Right atrium auricular region (tissue), 2 donors: Measurements from ENCODE around the gene TRUB1. TPM values are rescaled to one million over a fixed set of nuclear protein-coding genes. Genes with fewer than 3 reads are reported as not detected.
"Not testable (repeated sequence)": the region's sequence is repeated elsewhere in the genome, so short reads cannot be mapped to it uniquely, and the experiment has no call there.

ENCODE experiments used
- DNase-seq: peaks from one replicate; pipeline ENCODE4 v3.0.0-alpha.2; 2019; ENCODE audit warnings: low spot score
- H3K27ac ChIP-seq, 2 donors: fragments of 200-600 bp; sonication (generic); 1 replicate in 1 of 2; 2 replicates in 1 of 2; pipeline ENCODE4 v1.5.1; 2016 to 2019
- H3K27me3 ChIP-seq, 2 donors: fragments of 200-600 bp; sonication (generic); one replicate each; pipeline versions ENCODE4 v1.5.1 to v1.6.0; 2017 to 2019
- H3K36me3 ChIP-seq: fragments of 200-600 bp; sonication (generic); one replicate; pipeline ENCODE4 v1.5.1; 2016
- H3K4me1 ChIP-seq, 2 donors: fragments of 200-600 bp; sonication (generic); one replicate each; pipeline versions ENCODE4 v1.5.1 to v1.6.0; 2017 to 2019
- H3K4me3 ChIP-seq, 2 donors: fragments of 200-600 bp; sonication (generic); 1 replicate in 1 of 2; 2 replicates in 1 of 2; pipeline ENCODE4 v1.5.1; 2017 to 2019; ENCODE audit warnings: mild to moderate bottlenecking in 1 of 2, moderate library complexity in 1 of 2
- H3K9me3 ChIP-seq, 2 donors: fragments of 200-600 bp; sonication (generic); one replicate each; pipeline ENCODE4 v1.5.1; 2019
- total RNA-seq, 2 donors: library from RNA; depleted of rRNA; stranded (reverse); fragments of >200 nt; gene quantifications; one replicate each; pipeline ENCODE4 v1.1.0, GENCODE V29; 2016
- TF ChIP-seq, protein P1 (sequence below), 2 donors: fragments of 200-600 bp; sonication (generic); IDR thresholded peaks; one replicate each; pipeline ENCODE4 v1.5.1; 2019; ENCODE audit warnings: antibody characterized with exemption in 2 of 2

The TRUB1 gene
- total RNA-seq, 2 donors from 2014 or later, result 15.3 to 22.9 TPM

DNA sequence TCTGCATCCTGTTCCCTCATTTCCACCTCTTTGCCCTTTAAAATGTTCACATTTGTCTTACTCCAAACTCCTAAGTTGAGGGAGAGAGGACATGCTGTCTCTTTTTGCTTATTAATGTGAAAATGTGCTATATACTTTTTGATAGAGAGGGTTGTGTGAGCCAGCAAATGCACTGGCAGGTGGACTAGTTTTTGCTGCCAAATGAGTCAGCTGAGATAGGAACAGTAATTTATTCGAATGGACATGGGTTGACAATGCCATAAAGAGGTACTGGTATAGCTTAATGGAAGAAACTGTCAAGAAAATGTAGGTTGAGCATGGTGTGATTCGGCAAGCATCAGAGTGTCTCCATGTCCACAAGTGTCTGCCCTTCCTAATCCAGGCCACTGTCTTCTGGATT, 9.2 kb upstream of the TRUB1 start:
- H3K27ac ChIP-seq, result no peak overlapping the region
- no peaks in the 10 kb centered on the region for H3K36me3 ChIP-seq
- no peak for DNase-seq
- H3K4me3 ChIP-seq, result no peak overlapping the region
- no peaks in the 10 kb centered on the region for H3K9me3 ChIP-seq
- H3K27me3 ChIP-seq, result no peaks in the 10 kb centered on the region
- TF ChIP-seq, protein P1, sequence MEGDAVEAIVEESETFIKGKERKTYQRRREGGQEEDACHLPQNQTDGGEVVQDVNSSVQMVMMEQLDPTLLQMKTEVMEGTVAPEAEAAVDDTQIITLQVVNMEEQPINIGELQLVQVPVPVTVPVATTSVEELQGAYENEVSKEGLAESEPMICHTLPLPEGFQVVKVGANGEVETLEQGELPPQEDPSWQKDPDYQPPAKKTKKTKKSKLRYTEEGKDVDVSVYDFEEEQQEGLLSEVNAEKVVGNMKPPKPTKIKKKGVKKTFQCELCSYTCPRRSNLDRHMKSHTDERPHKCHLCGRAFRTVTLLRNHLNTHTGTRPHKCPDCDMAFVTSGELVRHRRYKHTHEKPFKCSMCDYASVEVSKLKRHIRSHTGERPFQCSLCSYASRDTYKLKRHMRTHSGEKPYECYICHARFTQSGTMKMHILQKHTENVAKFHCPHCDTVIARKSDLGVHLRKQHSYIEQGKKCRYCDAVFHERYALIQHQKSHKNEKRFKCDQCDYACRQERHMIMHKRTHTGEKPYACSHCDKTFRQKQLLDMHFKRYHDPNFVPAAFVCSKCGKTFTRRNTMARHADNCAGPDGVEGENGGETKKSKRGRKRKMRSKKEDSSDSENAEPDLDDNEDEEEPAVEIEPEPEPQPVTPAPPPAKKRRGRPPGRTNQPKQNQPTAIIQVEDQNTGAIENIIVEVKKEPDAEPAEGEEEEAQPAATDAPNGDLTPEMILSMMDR (IDR thresholded peaks at IDR 0.05), result no peak
- H3K4me1 ChIP-seq, result peaks cover 0 to 10% of the 10 kb centered on the region in 2 donors

DNA sequence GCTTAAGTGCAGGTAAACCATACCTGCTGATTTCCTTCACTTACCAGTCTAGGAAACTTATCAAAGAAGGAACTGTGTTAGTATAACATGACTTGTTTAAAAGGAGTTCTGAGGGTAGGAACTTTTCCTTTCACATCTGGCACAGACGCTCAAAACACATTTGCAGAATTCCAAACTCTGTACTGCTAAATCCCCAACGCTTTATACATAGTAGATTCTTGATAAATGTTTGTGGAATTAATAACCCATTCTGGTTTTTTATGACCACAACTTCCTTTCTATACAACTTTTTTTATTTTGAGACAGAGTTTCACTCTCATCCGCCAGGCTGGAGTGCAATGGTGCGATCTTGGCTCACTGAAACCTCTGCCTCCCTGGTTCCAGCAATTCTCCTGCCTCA, 7.7 kb upstream of the TRUB1 start:
- H3K36me3 ChIP-seq, result no peaks in the 10 kb centered on the region
- H3K9me3 ChIP-seq, result no peaks in the 10 kb centered on the region
- no peaks in the 10 kb centered on the region for H3K27me3 ChIP-seq
- no peak for DNase-seq
- H3K4me3 ChIP-seq, result no peak overlapping the region
- TF ChIP-seq, protein P1 (IDR thresholded peaks at IDR 0.05), result no peak
- H3K4me1 ChIP-seq, result peaks cover 0 to 10% of the 10 kb centered on the region in 2 donors
- H3K27ac ChIP-seq, result no peak overlapping the region

DNA sequence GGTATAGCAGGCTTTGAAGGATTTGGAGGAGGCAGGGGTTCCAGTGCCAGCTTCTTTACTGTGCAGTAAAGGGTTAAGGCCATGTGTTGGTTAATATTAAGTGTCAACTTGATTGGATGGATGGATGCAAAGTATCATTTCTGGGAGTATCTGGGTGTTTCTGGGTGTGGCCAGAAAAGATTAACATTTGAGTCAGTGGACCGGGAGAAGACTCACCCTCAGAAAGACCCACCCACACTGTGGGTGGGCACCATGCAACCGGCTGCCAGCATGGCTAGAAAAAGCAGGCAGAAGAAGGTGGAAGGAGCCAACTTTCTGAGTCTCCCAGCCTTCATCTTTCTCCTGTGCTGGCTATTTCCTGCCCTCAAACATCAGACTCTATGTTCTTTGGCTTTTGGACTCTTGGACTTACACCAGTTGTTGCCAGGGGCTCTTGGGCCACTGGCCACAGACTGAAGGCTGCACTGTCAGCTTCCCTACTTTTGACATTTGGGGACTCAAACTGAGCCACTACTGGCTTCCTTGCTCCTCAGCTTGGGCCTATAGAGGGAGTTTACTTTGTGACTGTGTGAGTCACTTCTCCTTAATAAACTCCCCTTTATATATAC, 6.8 kb upstream of the TRUB1 start:
- H3K4me3 ChIP-seq, result no peak overlapping the region
- no peaks in the 10 kb centered on the region for H3K36me3 ChIP-seq
- no peaks in the 10 kb centered on the region for H3K9me3 ChIP-seq
- H3K4me1 ChIP-seq, result peaks cover 0 to 4% of the 10 kb centered on the region in 2 donors
- no peaks in the 10 kb centered on the region for H3K27me3 ChIP-seq
- H3K27ac ChIP-seq, result no peak overlapping the region
- TF ChIP-seq, protein P1 (IDR thresholded peaks at IDR 0.05), result no peak
- DNase-seq, result no peak

DNA sequence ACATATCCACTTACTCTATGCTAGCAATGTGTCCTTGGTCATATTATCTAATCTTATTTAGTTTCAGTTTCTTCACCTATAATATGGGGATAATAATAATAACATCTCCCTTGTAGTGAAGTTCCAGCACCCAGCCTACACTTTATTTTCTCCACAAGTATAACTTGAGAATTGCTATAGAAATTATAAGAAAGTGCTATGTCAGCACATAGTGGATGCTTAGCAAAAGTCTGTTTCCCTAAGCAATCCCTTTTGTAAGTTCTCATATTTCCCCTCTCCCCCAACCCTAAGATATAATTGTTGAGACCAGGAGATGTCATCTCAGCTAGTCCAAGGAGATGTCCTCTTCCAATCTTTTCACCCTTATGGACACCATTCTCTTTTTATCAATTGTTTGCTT, 5.8 kb upstream of the TRUB1 start:
- Histone ChIP-seq H3K36me3 (no peaks in the 10 kb centered on the region), H3K27ac (no peak overlapping the region), H3K9me3 (no peaks in the 10 kb centered on the region), H3K27me3 (no peaks in the 10 kb centered on the region), H3K4me1 (no peaks in the 10 kb centered on the region), H3K4me3 (no peak overlapping the region)
- TF ChIP-seq, protein P1 (IDR thresholded peaks at IDR 0.05), result no peak
- no peak for DNase-seq

DNA sequence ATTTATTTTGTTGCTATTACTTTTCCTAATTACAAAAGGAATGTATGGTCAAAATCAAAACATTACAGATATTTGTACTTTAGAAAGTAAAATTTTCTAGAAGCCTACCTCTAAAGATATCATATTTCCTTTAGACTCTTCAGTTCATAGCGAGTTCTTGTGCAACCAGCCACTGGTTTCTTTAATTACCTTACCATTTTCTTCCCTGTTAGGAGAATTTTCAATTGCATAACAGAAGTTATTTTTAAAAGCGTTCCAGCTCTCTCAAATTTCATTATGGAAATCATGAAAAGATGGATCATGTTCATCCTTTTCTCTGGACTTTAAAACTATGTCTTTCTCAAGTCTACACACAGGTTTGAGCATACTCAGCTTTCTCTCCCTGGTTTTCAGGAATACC, 5.0 kb upstream of the TRUB1 start:
- TF ChIP-seq, protein P1 (IDR thresholded peaks at IDR 0.05), result no peak
- no peaks in the 10 kb centered on the region for H3K9me3 ChIP-seq
- H3K4me3 ChIP-seq, result no peak overlapping the region
- H3K27ac ChIP-seq, result no peak overlapping the region
- DNase-seq, result no peak
- no peaks in the 10 kb centered on the region for H3K4me1 ChIP-seq
- no peaks in the 10 kb centered on the region for H3K36me3 ChIP-seq
- H3K27me3 ChIP-seq, result no peaks in the 10 kb centered on the region

DNA sequence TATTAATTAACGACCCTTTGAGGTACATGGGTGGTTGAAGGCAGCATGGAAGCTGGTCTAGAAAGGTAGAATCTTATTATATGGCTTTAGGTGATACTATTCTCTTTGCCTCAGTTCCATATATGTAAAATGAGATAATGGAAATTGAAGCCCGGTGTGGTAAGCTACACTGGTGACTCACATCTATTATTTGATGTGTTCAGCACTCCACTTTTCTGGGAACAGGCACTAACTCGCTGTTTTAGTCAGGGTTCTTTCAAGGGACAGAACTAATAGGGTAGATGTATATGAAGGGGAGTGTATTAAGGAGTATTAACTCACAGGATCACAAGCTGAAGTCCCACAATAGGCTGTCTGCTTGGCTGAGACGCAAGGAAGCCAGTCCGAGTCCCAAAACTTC, 4.4 kb upstream of the TRUB1 start:
- H3K36me3 ChIP-seq, result no peaks in the 10 kb centered on the region
- H3K4me1 ChIP-seq, result peaks cover 0 to under 1% of the 10 kb centered on the region in 2 donors
- H3K27ac ChIP-seq, result no peak overlapping the region
- H3K4me3 ChIP-seq, result no peak overlapping the region
- no peaks in the 10 kb centered on the region for H3K9me3 ChIP-seq
- DNase-seq, result no peak
- H3K27me3 ChIP-seq, result no peaks in the 10 kb centered on the region
- TF ChIP-seq, protein P1 (IDR thresholded peaks at IDR 0.05), result no peak

DNA sequence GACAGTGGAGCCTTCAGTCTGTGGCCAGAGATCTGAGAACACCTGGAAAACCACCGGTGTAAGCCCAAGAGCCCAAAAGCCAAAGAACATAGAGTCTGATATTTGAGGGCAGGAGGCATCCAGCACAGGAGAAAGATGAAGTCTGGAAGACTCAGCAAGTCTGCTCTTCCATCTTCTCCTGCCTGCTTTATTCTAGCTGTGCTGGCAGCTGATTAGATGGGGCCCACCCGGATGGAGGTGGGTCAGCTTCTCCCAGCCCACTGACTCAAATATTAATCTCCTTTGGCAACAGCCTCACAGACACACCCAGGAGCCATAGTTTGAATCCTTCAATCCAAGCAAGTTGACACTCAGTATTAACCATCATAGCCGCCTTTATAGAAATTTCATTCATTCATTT, 4.0 kb upstream of the TRUB1 start:
- not testable (repeated sequence) for H3K36me3 ChIP-seq, H3K4me3 ChIP-seq, H3K27me3 ChIP-seq, DNase-seq, H3K27ac ChIP-seq, H3K4me1 ChIP-seq, H3K9me3 ChIP-seq
